ENCODE measurements around the gene PPT1.

The PPT1 gene

GRCh38 chr1:40107290-40107959, 10.4 kb upstream of the PPT1 start:
- no peak for DNase-seq (ENCODE audit: low read depth)
- no peak overlapping the region for H3K4me3 ChIP-seq (ENCODE audit: low read depth, low read length)
- no peak for TF ChIP-seq CTCF (IDR thresholded peaks at IDR 0.05; ENCODE audit: low read depth, low read length, missing control alignments)

- DNase-seq (ENCODE audit: low read depth): no peak
- no peak for TF ChIP-seq CTCF (IDR thresholded peaks at IDR 0.05; ENCODE audit: low read depth, low read length, missing control alignments)
- H3K4me3 ChIP-seq (ENCODE audit: low read depth, low read length): no peak overlapping the region
Measured at GRCh38 chr1:40105028-40105427, 8.0 kb upstream of the PPT1 start.

GRCh38 chr1:40102896-40103295, 5.8 kb upstream of the PPT1 start:
- DNase-seq (ENCODE audit: low read depth): no peak
- no peak for TF ChIP-seq CTCF (IDR thresholded peaks at IDR 0.05; ENCODE audit: low read depth, low read length, missing control alignments)
- H3K4me3 ChIP-seq (ENCODE audit: low read depth, low read length): no peak overlapping the region

- no peak overlapping the region for H3K4me3 ChIP-seq (ENCODE audit: low read depth, low read length)
- no peak for DNase-seq (ENCODE audit: low read depth)
- no peak for TF ChIP-seq CTCF (IDR thresholded peaks at IDR 0.05; ENCODE audit: low read depth, low read length, missing control alignments)
Measured at GRCh38 chr1:40102038-40102437, 5.0 kb upstream of the PPT1 start.

GRCh38 chr1:40096646-40096976, 441 bp downstream of the PPT1 start:
- peak overlapping the region; percentile 90 for H3K4me3 ChIP-seq (ENCODE audit: low read depth, low read length)
- DNase-seq (ENCODE audit: low read depth): no peak
- TF ChIP-seq CTCF (IDR thresholded peaks at IDR 0.05; ENCODE audit: low read depth, low read length, missing control alignments): no peak

- no peak overlapping the region for H3K4me3 ChIP-seq (ENCODE audit: low read depth, low read length)
- DNase-seq (ENCODE audit: low read depth): no peak
- TF ChIP-seq CTCF (IDR thresholded peaks at IDR 0.05; ENCODE audit: low read depth, low read length, missing control alignments): no peak
Measured at GRCh38 chr1:40095806-40096205, 1.2 kb downstream of the PPT1 start.

- no peak overlapping the region for H3K4me3 ChIP-seq (ENCODE audit: low read depth, low read length)
- no peak for TF ChIP-seq CTCF (IDR thresholded peaks at IDR 0.05; ENCODE audit: low read depth, low read length, missing control alignments)
- DNase-seq (ENCODE audit: low read depth): no peak
Measured at GRCh38 chr1:40094466-40095110, 2.5 kb downstream of the PPT1 start.

All from GM12864 (cell line).